Measurements from ENCODE around the gene ATP11B. TPM values are rescaled to one million over a fixed set of nuclear protein-coding genes. Genes with fewer than 3 reads are reported as not detected.

Gene ATP11B
- total and polyA plus RNA-seq, 2 of the 8 experiments (the other 6 are each of a cell fraction or from before 2014, with no cell fraction given), result 5.1 to 26.5 TPM

GRCh38 chr3:182766099-182766498 lies 27.2 kb upstream of the ATP11B start:
- Histone ChIP-seq H3K79me2 (ENCODE audit: control insufficient read depth in 1 of 2, insufficient read depth in 2 of 2, low read length in 2 of 2) (no peaks in the 10 kb centered on the region), H4K8ac (ENCODE audit: extremely low read depth, insufficient read depth, low read length) (no peak overlapping the region), H2BK15ac (ENCODE audit: low read length) (no peak overlapping the region), H2BK12ac (ENCODE audit: low read depth, low read length) (no peak overlapping the region), H3K4ac (replicated peaks; ENCODE audit: insufficient read length, low read depth, low read length) (no peak overlapping the region), H3K9ac (replicated peaks in 1 of 4; ENCODE audit: extremely low read depth in 1 of 4, low read depth in 3 of 4, low read length in 3 of 4) (no peak overlapping the region), H3K27me3 (replicated peaks in 1 of 4; ENCODE audit: control insufficient read depth in 3 of 4, extremely low read depth in 1 of 4, insufficient read depth in 3 of 4, low read length in 3 of 4) (no peaks in the 10 kb centered on the region), H2BK120ac (replicated peaks; ENCODE audit: low read depth, low read length) (no peak overlapping the region), H3K18ac (ENCODE audit: extremely low read depth, low read length) (no peak overlapping the region), H3K27ac (ENCODE audit: low read depth, low read length) (no peak overlapping the region), H3K23me2 (ENCODE audit: low read depth, low read length) (no peaks in the 10 kb centered on the region), H3K4me2 (ENCODE audit: insufficient read depth in 1 of 2, low read depth in 2 of 2, low read length in 2 of 2) (no peak overlapping the region), H2BK20ac (ENCODE audit: low read length) (no peak overlapping the region), H3K56ac (replicated peaks; ENCODE audit: insufficient read length, low read depth, low read length) (no peak overlapping the region), H3K79me1 (ENCODE audit: low read depth, low read length) (no peaks in the 10 kb centered on the region), H4K91ac (replicated peaks; ENCODE audit: insufficient read length, low read length) (no peak overlapping the region), H3K9me3 (ENCODE audit: insufficient read depth in 2 of 2, low read depth in 1 of 2, low read length in 1 of 2) (no peaks in the 10 kb centered on the region), H2AK5ac (ENCODE audit: low read depth, low read length) (no peak overlapping the region), H4K5ac (ENCODE audit: insufficient read length, low read depth, low read length) (no peak overlapping the region), H3K23ac (ENCODE audit: insufficient read length) (no peak overlapping the region), H2AFZ (ENCODE audit: low read length) (no peak overlapping the region), H3K36me3 (ENCODE audit: control insufficient read depth in 2 of 4, insufficient read depth in 4 of 4, low read length in 3 of 4) (no peaks in the 10 kb centered on the region), H3K4me3 (ENCODE audit: extremely low read depth in 1 of 4, insufficient read depth in 2 of 4, low read depth in 3 of 4, low read length in 4 of 4) (no peak overlapping the region), H3K14ac (ENCODE audit: insufficient read length) (no peak overlapping the region), H2BK5ac (ENCODE audit: low read depth, low read length) (no peak overlapping the region), H4K20me1 (replicated peaks in 1 of 2; ENCODE audit: control insufficient read depth in 1 of 2, insufficient read depth in 2 of 2, low read length in 2 of 2) (no peaks in the 10 kb centered on the region), H3K4me1 (replicated peaks in 1 of 4; ENCODE audit: control insufficient read depth in 3 of 4, insufficient read depth in 4 of 4, low read length in 3 of 4) (no peaks in the 10 kb centered on the region)
- POLR2A ChIA-PET (ENCODE audit: partially characterized antibody), result no interaction called here
- CTCF ChIA-PET (ENCODE audit: partially characterized antibody), result interaction anchor here (1.0 to 1.4 kb wide), 2 partner anchors 16 to 27 kb away, joined by 3 read pairs; partner anchors contain the start of gene ATP11B
- DNase-seq (ENCODE audit: low read depth in 1 of 2, low spot score in 2 of 2) (no peak), FAIRE-seq (no peak)
- 78% methylated on average over 2 of the region's 2 CpGs; no CpG with 5 or more reads in 1 of the 2 experiments for WGBS, 2 experiments (ENCODE audit: extremely low coverage in 1 of 2, insufficient coverage in 1 of 2, insufficient read length in 1 of 2, insufficient replicate concordance in 2 of 2, low coverage in 1 of 2, low lambda C conversion rate in 2 of 2, missing lambda C conversion rate in 1 of 2)
- no peak for TF ChIP-seq JUND (IDR thresholded peaks at IDR 0.05; ENCODE audit: low read length)
- TF ChIP-seq RBBP5 (IDR thresholded peaks at IDR 0.05; ENCODE audit: borderline replicate concordance, low read depth, low read length), result no peak
- no peak for TF ChIP-seq CREB1 (IDR thresholded peaks at IDR 0.05)
- TF ChIP-seq POU5F1 (IDR thresholded peaks at IDR 0.05; ENCODE audit: low read depth, low read length), result no peak
- no peak for TF ChIP-seq HDAC6 (IDR thresholded peaks at IDR 0.05; ENCODE audit: low read depth, low read length)
- no peak for TF ChIP-seq GABPA (IDR thresholded peaks at IDR 0.05; ENCODE audit: borderline replicate concordance, insufficient read depth, low read length)
- no peak for TF ChIP-seq SUZ12 (IDR thresholded peaks at IDR 0.05; ENCODE audit: low read length)
- TF ChIP-seq HDAC2 (IDR thresholded peaks at IDR 0.05; ENCODE audit: borderline replicate concordance in 1 of 2, low read depth in 2 of 2, low read length in 2 of 2), result no peak
- no peak for TF ChIP-seq SAP30 (IDR thresholded peaks at IDR 0.05; ENCODE audit: insufficient read depth, insufficient replicate concordance, low read length)
- no peak for TF ChIP-seq EZH2 (IDR thresholded peaks at IDR 0.05; ENCODE audit: low read depth, low read length, severe bottlenecking)
- TF ChIP-seq CTCF (IDR thresholded peaks at IDR 0.05; ENCODE audit: control extremely low read depth in 1 of 3, insufficient read depth in 1 of 3, low read depth in 1 of 3, low read length in 3 of 3), result no peak
- no peak for TF ChIP-seq TBP (IDR thresholded peaks at IDR 0.05; ENCODE audit: low read depth, low read length)

Data from H1 (cell line).